GM19395 (cell line): Measurements from ENCODE around the gene ZNF687.

Source experiments
- ATAC-seq: cut with Tn5 transposase; IDR thresholded peaks from one replicate; pipeline ENCODE4 v1.9.1; 2021; ENCODE audit warnings: mild to moderate bottlenecking, moderate library complexity; ENCODE audit not compliant: unreplicated experiment

ZNF687 gene

GRCh38 chr1:151281225-151281968, 702 bp upstream of the ZNF687 start:
- peak; percentile 35 for ATAC-seq

- no peak for ATAC-seq
Observed at GRCh38 chr1:151282883-151283725, 1.0 kb downstream of the ZNF687 start.

DNA sequence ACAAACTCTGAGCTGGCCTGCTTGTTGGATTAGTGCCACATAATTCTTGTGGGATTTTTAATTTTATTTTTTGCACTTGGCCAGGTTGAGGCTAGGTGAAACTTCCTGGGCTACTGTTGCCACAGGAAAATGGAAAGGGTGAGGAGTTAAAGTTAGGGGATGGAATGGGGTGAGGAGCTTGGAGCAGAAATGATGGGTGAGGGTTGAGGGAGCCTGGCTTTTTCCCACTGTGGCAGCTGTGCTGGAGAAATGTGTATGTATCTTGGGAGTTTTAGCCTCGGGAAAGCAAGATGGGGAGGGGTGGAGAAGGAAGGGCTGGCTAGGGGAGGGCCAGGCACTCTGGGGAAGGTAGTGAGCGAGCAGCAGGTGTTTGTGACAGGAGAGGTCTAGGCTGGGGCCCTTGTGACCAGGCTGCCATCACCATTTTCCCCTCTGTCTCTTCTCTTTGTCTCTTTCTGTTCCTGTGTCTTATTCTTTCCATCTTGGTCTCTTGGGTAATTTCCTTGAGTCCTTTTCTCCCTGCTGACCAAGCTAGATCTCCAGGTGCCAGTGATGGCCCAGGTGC, 2.0 kb downstream of the ZNF687 start:
- no peak for ATAC-seq

DNA sequence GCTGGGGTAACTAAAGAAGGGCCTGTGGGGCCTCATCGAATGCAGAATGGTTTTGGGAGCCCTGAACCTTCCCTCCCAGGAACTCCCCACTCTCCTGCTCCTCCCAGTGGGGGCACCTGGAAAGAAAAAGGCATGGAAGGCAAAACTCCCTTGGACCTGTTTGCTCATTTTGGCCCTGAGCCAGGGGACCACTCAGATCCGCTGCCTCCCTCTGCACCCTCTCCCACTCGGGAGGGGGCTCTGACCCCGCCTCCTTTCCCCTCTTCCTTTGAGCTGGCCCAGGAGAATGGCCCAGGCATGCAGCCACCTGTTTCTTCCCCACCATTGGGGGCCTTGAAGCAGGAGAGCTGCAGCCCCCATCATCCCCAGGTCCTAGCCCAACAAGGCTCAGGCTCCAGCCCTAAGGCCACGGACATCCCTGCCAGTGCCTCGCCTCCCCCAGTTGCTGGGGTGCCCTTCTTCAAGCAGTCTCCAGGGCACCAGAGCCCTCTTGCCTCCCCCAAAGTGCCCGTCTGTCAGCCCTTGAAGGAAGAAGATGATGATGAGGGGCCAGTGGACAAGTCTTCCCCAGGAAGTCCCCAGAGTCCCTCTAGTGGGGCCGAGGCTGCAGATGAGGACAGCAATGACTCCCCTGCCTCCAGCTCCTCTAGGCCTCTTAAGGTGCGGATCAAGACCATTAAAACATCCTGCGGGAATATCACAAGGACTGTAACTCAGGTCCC, 4.7 kb downstream of the ZNF687 start:
- ATAC-seq, result no peak

GRCh38 chr1:151287341-151287699, 5.2 kb downstream of the ZNF687 start:
- no peak for ATAC-seq

GRCh38 chr1:151287767-151288500, 5.8 kb downstream of the ZNF687 start:
- no peak for ATAC-seq

DNA sequence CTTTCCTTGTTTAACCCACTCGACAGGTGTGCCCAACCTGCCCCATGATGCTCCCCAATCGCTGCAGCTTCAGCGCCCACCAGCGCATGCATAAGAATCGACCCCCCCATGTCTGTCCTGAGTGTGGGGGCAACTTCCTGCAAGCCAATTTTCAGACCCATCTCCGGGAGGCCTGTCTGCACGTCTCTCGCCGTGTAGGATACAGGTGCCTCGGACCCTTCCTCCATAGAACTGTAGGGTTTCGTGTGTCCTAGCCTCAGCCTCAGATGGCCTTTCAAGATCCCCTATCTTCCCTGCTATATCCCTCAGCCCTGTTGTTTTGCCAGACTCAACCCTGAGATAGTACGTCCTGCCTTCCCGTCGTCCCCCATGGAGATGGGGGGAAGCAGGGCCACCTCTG, 6.4 kb downstream of the ZNF687 start:
- no peak for ATAC-seq

DNA sequence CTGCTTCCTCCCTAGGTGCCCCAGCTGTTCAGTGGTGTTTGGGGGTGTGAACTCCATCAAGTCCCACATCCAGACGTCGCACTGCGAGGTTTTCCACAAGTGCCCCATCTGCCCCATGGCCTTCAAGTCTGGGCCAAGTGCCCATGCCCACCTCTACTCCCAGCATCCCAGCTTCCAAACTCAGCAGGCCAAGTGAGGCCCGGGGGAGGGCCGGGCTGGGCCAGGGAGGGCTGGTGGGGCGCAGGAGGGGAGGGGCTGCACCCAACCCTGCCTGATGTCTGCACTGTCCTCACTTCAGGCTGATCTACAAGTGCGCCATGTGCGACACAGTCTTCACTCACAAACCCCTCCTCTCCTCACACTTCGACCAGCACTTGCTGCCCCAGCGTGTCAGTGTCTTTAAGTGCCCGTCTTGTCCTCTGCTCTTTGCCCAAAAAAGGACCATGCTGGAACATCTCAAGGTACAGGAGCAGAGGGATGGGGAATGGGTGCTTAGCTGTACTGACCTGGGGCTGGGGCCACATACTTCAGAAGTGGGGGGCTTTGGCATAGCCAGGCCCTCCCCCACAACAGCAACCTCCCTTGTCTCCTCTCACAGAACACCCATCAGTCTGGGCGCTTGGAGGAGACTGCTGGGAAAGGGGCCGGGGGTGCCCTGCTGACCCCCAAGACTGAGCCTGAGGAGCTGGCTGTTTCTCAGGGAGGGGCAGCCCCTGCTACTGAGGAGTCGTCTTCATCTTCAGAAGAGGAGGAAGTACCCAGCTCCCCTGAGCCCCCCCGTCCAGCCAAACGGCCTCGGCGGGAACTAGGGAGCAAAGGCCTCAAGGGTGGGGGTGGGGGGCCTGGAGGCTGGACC, 7.2 kb downstream of the ZNF687 start:
- ATAC-seq, result no peak

DNA sequence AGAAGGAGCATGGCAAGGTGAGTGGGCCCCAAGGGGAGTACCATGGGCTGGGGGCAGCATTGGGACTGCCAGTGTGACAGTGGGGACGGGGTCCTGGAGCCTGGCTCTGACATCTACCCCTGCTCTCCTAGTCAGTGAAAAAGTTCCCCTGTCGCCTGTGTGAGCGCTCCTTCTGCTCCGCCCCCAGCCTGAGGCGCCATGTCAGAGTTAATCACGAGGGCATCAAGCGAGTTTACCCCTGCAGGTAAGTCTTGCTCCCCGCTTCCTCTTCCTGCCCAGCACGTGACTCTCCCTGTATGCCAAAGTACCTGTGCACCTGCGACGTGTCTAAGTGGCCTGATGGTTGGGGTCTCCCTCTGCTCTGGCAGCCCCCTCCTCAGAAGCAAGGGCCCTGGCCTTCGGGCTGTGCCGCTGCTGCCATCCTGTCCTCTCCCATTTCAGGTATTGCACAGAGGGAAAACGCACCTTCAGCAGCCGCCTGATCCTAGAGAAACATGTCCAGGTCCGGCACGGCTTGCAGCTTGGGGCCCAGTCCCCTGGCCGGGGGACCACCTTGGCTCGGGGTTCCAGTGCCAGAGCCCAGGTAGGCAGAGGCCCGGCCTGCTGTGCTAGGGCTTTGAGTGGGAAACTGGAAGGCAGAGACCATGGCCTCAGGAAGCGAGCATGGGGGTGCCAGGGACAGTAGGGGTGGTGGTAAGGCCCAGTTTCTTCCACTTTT, 8.1 kb downstream of the ZNF687 start:
- ATAC-seq, result no peak

DNA sequence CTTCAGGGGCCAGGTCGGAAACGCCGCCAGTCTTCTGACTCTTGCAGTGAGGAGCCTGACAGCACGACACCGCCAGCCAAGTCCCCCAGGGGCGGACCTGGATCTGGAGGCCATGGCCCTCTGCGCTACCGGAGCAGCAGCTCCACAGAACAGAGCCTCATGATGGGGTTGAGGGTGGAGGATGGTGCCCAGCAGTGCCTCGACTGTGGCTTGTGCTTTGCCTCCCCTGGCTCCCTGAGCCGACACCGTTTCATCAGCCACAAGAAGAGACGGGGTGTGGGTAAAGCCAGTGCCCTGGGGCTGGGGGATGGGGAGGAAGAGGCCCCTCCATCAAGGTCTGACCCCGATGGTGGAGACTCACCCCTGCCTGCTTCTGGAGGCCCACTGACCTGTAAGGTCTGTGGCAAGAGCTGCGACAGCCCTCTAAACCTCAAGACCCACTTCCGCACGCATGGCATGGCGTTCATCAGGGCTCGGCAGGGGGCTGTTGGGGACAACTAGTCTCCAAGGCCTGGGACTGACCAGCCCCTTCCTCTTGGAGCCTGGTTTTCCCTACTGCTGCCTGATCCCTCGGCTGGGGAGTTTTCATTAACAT, 8.7 kb downstream of the ZNF687 start:
- ATAC-seq, result no peak

DNA sequence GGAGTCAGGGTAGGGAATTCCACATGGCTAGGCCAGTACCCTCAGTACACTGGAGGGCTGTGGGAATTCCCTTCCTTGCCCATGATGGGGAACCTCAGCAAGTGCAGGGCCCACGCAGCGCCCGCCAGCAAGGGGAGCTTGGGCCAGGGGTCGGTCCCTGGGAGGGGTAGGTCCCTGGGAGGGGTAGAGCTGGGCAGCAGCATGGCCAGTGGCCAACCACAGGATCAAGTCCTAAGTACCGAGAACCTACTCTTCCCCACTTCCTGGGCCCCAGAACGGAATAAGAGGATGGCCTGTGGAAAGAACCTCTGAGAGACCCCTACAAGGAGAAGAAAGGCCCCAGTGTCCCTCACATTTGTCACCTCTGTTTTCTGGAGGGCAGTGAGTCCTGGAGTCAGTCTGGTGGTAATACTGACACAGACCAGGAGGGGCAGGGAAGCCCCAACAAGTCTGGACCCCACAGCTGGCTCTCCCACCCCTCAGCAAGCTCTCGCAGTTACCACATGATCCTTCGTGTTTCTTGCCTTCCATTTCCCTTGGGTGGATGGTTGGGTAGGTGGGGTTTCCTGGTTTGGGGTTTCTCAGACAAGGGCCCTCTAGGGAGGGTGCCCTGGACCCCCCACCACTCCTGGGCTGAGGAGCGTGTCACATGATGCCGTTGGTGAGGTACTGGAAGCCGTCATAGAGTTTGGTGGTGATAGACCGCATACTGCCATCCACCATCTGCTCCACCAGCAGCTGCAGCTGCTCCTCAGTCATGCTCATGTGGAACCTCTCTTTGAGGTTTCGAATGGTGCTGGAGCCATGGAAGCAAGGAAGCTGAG, 10.3 kb downstream of the ZNF687 start:
- ATAC-seq, result no peak

- no peak for ATAC-seq
Observed at GRCh38 chr1:151293093-151293492, 11.0 kb downstream of the ZNF687 start.

DNA sequence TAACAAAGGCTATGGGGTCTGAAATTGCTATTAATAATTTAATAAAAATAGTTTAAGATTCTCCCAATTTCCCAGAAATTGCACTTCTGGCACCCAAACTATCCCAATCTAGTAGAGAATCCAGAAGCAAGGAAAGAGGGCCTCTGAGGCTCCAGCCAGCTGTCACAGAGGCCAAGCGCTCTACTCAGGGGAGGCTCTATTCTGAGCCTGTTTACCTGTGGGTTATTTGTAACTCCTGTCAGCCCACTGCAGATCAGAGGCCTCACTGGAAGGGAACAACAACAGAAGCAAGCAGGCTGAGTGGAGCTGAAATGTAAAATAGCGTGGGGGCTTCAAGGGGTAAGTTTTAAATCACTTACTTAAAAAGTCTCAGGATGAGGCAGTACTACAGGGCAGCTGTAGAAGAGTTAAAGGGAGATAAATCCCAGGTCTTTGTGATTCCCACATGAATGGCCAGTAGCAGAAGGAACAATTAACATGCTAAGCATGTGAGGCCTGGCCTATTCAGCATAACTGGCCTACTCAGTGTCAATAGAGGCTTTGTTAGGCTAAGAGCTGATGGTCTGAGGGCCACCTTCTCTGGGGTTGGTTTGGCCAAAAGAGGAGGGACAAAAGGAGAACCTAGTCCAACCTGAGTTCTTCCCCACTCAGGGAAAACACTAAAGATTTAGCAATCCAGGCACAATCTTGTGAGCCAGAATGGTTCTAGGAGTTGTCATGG, 12.8 kb downstream of the ZNF687 start:
- no peak for ATAC-seq

DNA sequence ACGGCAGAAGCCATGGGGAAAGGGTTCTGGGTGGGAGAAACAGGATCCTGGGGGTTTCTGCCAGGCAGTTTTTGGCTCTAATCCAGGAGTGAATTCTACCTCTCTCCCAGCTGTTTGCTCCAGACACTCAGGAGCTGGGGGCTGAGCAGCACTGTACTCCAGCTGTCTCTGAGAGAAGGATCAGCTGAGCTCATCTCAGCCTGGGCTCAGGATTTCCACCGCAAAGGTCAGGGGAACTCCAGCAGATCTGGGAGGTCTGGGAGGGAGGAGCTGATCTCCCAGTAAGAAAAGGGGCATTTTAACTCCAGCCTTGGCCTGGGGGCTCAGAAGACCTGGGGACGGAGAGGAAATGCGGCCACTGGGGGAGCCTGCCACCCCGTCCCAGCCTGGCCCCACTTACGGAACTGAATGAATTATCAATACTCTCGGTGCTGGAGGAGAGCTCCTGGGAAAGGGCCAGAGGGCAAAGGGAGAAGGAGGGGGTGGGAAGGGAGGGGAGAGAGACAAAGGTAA, 27.8 kb downstream of the ZNF687 start:
- ATAC-seq, result no peak

- no peak for ATAC-seq
Observed at GRCh38 chr1:151311011-151311410, 28.9 kb downstream of the ZNF687 start.

DNA sequence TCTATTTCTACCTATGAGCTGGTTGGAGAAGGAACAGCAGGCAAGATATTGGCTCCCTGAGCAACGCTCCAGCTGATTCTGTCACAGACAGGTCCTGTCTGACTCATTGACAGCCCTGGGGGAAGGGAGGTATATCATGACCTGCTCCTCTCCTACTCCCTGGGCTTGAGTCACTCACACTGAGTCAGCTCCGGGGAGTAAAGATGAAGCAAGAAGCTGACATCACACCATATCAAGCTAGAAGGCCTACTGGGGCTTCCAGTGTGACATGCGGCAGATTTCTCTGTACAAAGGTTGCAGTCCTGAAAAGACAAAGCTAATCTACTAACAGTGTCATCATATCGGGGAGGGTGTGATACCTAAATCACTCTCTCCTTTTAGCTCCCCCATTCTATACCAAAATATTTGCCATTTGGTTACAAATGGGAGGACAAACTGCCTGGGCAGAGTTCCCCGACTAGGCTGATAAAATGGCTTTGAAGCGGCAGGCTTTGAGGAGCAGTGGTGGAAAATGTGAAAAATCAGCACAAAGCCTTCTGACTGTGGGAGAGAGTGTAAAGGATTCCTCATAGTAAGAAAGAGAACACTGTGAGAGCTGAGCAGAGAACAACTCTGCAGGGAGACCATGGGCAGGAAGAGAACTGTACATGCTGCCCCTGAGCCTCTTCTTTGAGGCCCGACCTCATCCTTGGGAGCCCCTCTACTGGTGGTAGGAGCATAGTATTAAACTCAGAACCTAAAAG, 29.7 kb downstream of the ZNF687 start:
- no peak for ATAC-seq
